ENCODE measurements around the gene AK9. TPM values are rescaled to one million over a fixed set of nuclear protein-coding genes. Genes with fewer than 3 reads are reported as not detected.
A peak's percentile ranks its signal among the peaks of the same experiment; 100 is the strongest.

Gene AK9
- total and polyA plus RNA-seq, 7 experiments from 2014 or later, result 5.8 to 19.5 (median 7.3) TPM

DNA sequence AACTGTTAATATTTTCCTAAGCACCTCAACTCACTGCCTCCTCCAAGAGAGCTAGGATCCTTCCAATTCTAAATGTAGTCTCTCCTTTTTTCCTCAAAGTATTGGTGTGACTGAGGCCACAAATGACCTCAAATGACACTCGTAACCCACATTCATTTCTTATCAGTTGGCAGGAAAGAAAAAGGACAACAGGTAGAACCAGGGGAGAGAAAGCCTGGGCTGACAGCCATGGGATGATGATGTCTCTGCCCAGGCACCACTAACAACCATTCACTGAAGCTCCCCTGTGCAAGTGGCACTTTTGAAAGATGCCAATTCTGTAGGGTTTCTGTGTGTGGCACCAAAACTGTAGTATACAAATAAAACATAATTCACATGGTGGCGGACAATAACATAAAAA, 215.4 kb downstream of the AK9 start:
- CTCF ChIA-PET, result no interaction called here
- Mint-ChIP-seq H3K27me3 (no peaks in the 10 kb centered on the region), H3K4me1 (peaks cover 44 to 86% (median 81%) of the 10 kb centered on the region in 7 donors), H3K4me3 (peak overlapping the region in 2 of 10 donors; percentile 42 to 97), H3K27ac (peak overlapping the region in 3 of 9 donors; percentile 21 to 47 (median 38)), H3K9me3 (peaks cover 0 to 1% (median 0%) of the 10 kb centered on the region in 11 donors), H3K36me3 (peaks cover 24 to 72% (median 59%) of the 10 kb centered on the region in 5 donors)
- Histone ChIP-seq H3K27ac (ENCODE audit: low read depth, low read length) (no peak overlapping the region), H3K36me3 (ENCODE audit: control insufficient read depth in 2 of 3, insufficient read depth in 3 of 3, low read length in 3 of 3) (peaks cover 6 to 69% (median 31%) of the 10 kb centered on the region in 3 experiments), H3K4me3 (ENCODE audit: low read length) (no peak overlapping the region), H3K9me3 (ENCODE audit: control insufficient read depth in 2 of 3, low read length in 3 of 3) (no peaks in the 10 kb centered on the region), H3K4me1 (ENCODE audit: control insufficient read depth in 2 of 2, insufficient read depth in 2 of 2, low read length in 2 of 2) (peaks cover 31 to 48% of the 10 kb centered on the region in 2 donors), H3K27me3 (ENCODE audit: control insufficient read depth in 2 of 2, insufficient read depth in 2 of 2, low read length in 2 of 2) (no peaks in the 10 kb centered on the region)
- ATAC-seq, result no peak
- intact Hi-C loops (cut with micrococcal nuclease), result no loop called here
- POLR2A ChIA-PET, result interaction anchor here (1.4 kb wide), 1 partner anchor 14 kb away, joined by 3 read pairs; no protein-coding TSS in a partner anchor
- no peak for DNase-seq

DNA sequence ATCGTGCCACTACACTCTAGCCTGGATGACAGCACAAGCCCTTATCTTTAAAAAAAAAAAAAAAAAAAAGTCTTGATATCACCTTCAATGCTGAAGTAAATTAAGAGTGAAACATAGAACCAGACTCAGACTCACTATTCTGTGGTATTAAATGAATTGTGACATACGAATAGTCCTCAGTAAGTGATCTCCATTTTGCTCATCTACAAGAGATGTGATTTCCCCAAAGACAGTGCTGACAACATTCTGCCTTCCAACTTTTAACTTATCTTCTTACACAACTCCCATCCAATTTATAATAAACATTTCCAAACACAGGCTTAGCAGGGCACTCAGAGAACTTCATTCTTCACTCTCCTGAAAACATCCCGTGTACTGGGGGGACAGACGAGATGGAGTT, 216.0 kb downstream of the AK9 start:
- ATAC-seq (no peak), DNase-seq (no peak)
- POLR2A ChIA-PET, result interaction anchor here (1.1 kb wide), 1 partner anchor 92 kb away, joined by 3 read pairs; no protein-coding TSS in a partner anchor
- Histone ChIP-seq H3K9me3 (ENCODE audit: control insufficient read depth in 2 of 3, low read length in 3 of 3) (no peaks in the 10 kb centered on the region), H3K36me3 (ENCODE audit: control insufficient read depth in 2 of 3, insufficient read depth in 3 of 3, low read length in 3 of 3) (peaks cover 12 to 74% (median 34%) of the 10 kb centered on the region in 3 experiments), H3K27ac (ENCODE audit: low read depth, low read length) (no peak overlapping the region), H3K4me1 (ENCODE audit: control insufficient read depth in 2 of 2, insufficient read depth in 2 of 2, low read length in 2 of 2) (peaks cover 24 to 42% of the 10 kb centered on the region in 2 donors), H3K4me3 (ENCODE audit: low read length) (no peak overlapping the region), H3K27me3 (ENCODE audit: control insufficient read depth in 2 of 2, insufficient read depth in 2 of 2, low read length in 2 of 2) (no peaks in the 10 kb centered on the region)
- Mint-ChIP-seq H3K27ac (peak overlapping the region in 4 of 9 donors; percentile 23 to 47 (median 42)), H3K4me1 (peaks cover 39 to 83% (median 76%) of the 10 kb centered on the region in 7 donors), H3K36me3 (peaks cover 24 to 70% (median 53%) of the 10 kb centered on the region in 5 donors), H3K9me3 (peaks cover 0 to 1% (median 0%) of the 10 kb centered on the region in 11 donors), H3K4me3 (no peak overlapping the region), H3K27me3 (no peaks in the 10 kb centered on the region)
- intact Hi-C loops (cut with micrococcal nuclease), result no loop called here
- CTCF ChIA-PET, result no interaction called here

GRCh38 chr6:109473120-109473519, 217.9 kb downstream of the AK9 start:
- Histone ChIP-seq H3K36me3 (ENCODE audit: control insufficient read depth in 2 of 3, insufficient read depth in 3 of 3, low read length in 3 of 3) (peaks cover 12 to 86% (median 40%) of the 10 kb centered on the region in 3 experiments), H3K27me3 (ENCODE audit: control insufficient read depth in 2 of 2, insufficient read depth in 2 of 2, low read length in 2 of 2) (no peaks in the 10 kb centered on the region), H3K9me3 (ENCODE audit: control insufficient read depth in 2 of 3, low read length in 3 of 3) (no peaks in the 10 kb centered on the region), H3K4me3 (ENCODE audit: low read length) (no peak overlapping the region), H3K4me1 (ENCODE audit: control insufficient read depth in 2 of 2, insufficient read depth in 2 of 2, low read length in 2 of 2) (peaks cover 6 to 28% of the 10 kb centered on the region in 2 donors), H3K27ac (ENCODE audit: low read depth, low read length) (no peak overlapping the region)
- Mint-ChIP-seq H3K9me3 (peaks cover 0 to 1% (median 0%) of the 10 kb centered on the region in 11 donors), H3K27ac (peak overlapping the region in 6 of 9 donors; percentile 5 to 83 (median 45)), H3K4me1 (peaks cover 30 to 85% (median 74%) of the 10 kb centered on the region in 7 donors), H3K27me3 (no peaks in the 10 kb centered on the region), H3K4me3 (peak overlapping the region in 2 of 10 donors; percentile 34 to 64), H3K36me3 (peaks cover 17 to 73% (median 53%) of the 10 kb centered on the region in 5 donors)
- ATAC-seq (no peak), DNase-seq (no peak)
- CTCF ChIA-PET, result no interaction called here
- POLR2A ChIA-PET, result interaction anchor here (0.7 kb wide), 1 partner anchor 13 kb away, joined by 3 read pairs; no protein-coding TSS in a partner anchor
- intact Hi-C loops (cut with micrococcal nuclease), result no loop called here

DNA sequence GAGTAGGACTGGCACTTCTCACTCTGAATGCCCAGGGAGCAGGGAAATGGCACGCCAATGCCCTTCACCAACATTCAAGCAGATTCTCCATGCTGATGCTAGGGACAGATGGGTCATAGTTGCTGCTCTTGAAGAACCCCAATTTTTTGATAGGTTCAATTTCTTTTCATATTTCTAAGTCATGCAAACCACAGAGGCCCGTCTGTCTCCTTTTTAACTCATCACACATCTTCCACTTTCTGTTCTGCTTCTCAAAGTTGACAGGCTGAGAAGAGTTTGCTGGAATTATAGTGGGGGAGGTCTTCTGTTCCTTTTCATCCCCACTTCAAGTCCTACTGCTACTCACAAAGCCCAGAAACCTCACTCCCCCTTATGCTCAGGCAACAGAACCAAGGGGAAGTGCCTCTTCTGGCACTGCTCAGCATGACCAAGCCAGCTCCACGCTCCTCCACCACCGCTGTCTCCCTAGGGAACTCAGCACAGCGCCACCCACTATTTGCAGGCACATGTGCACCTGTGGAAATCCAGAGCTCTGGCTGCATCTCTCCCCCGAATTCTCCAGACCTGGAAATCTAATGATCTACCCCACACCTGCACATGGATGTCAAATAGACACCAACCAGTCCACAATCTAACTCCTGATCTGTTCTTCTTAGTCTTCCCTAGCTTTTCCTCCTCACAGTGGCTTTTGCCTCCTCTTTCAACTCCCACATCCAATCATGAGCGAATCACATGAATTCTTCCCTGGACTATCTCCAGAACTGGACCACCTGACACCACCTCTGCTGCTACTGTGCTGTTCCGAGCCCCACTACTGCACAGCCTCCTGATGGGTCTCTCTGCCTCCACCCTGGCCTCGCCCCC, 218.6 kb downstream of the AK9 start:
- H3K4me1 Mint-ChIP-seq, result peaks cover 25 to 84% (median 71%) of the 10 kb centered on the region in 7 donors
- H3K9me3 ChIP-seq (ENCODE audit: control insufficient read depth in 2 of 3, low read length in 3 of 3), result no peaks in the 10 kb centered on the region
- POLR2A ChIA-PET, result interaction anchor here (0.7 kb wide), 1 partner anchor 13 kb away, joined by 3 read pairs; no protein-coding TSS in a partner anchor
- intact Hi-C loops (cut with micrococcal nuclease), result no loop called here
- DNase-seq, result no peak
- H3K27me3 Mint-ChIP-seq, result no peaks in the 10 kb centered on the region
- CTCF ChIA-PET, result no interaction called here
- H3K4me3 Mint-ChIP-seq, result peak overlapping the region in 2 of 10 donors; percentile 7 to 39
- no peak for ATAC-seq
- no peak overlapping the region for H3K27ac ChIP-seq (ENCODE audit: low read depth, low read length)
- H3K4me3 ChIP-seq (ENCODE audit: low read length), result no peak overlapping the region
- H3K27ac Mint-ChIP-seq, result peak overlapping the region in 8 of 9 donors; percentile 5 to 70 (median 53)
- H3K27me3 ChIP-seq (ENCODE audit: control insufficient read depth in 2 of 2, insufficient read depth in 2 of 2, low read length in 2 of 2), result no peaks in the 10 kb centered on the region
- peaks cover 0 to 1% (median 0%) of the 10 kb centered on the region in 11 donors for H3K9me3 Mint-ChIP-seq
- H3K36me3 Mint-ChIP-seq, result peaks cover 17 to 75% (median 58%) of the 10 kb centered on the region in 5 donors
- H3K4me1 ChIP-seq (ENCODE audit: control insufficient read depth in 2 of 2, insufficient read depth in 2 of 2, low read length in 2 of 2), result peaks cover 0 to 20% of the 10 kb centered on the region in 2 donors
- H3K36me3 ChIP-seq (ENCODE audit: control insufficient read depth in 2 of 3, insufficient read depth in 3 of 3, low read length in 3 of 3), result peaks cover 12 to 87% (median 44%) of the 10 kb centered on the region in 3 experiments

GRCh38 chr6:109471105-109471810, 219.7 kb downstream of the AK9 start:
- Histone ChIP-seq H3K4me1 (ENCODE audit: control insufficient read depth in 2 of 2, insufficient read depth in 2 of 2, low read length in 2 of 2) (peaks cover 0 to 9% of the 10 kb centered on the region in 2 donors), H3K27me3 (ENCODE audit: control insufficient read depth in 2 of 2, insufficient read depth in 2 of 2, low read length in 2 of 2) (no peaks in the 10 kb centered on the region), H3K9me3 (ENCODE audit: control insufficient read depth in 2 of 3, low read length in 3 of 3) (no peaks in the 10 kb centered on the region), H3K27ac (ENCODE audit: low read depth, low read length) (no peak overlapping the region), H3K4me3 (ENCODE audit: low read length) (no peak overlapping the region), H3K36me3 (ENCODE audit: control insufficient read depth in 2 of 3, insufficient read depth in 3 of 3, low read length in 3 of 3) (peaks cover 12 to 91% (median 49%) of the 10 kb centered on the region in 3 experiments)
- peak overlapping the region in 3 of 9 donors; percentile 19 to 69 (median 54) for H3K27ac Mint-ChIP-seq
- peaks cover 0 to 1% (median 0%) of the 10 kb centered on the region in 11 donors for H3K9me3 Mint-ChIP-seq
- DNase-seq (no peak), ATAC-seq (no peak)
- H3K27me3 Mint-ChIP-seq, result no peaks in the 10 kb centered on the region
- CTCF ChIA-PET, result no interaction called here
- POLR2A ChIA-PET, result no interaction called here
- intact Hi-C loops (cut with micrococcal nuclease), result no loop called here
- H3K4me1 Mint-ChIP-seq, result peaks cover 25 to 79% (median 62%) of the 10 kb centered on the region in 7 donors
- H3K36me3 Mint-ChIP-seq, result peaks cover 17 to 78% (median 57%) of the 10 kb centered on the region in 5 donors
- no peak overlapping the region for H3K4me3 Mint-ChIP-seq

DNA sequence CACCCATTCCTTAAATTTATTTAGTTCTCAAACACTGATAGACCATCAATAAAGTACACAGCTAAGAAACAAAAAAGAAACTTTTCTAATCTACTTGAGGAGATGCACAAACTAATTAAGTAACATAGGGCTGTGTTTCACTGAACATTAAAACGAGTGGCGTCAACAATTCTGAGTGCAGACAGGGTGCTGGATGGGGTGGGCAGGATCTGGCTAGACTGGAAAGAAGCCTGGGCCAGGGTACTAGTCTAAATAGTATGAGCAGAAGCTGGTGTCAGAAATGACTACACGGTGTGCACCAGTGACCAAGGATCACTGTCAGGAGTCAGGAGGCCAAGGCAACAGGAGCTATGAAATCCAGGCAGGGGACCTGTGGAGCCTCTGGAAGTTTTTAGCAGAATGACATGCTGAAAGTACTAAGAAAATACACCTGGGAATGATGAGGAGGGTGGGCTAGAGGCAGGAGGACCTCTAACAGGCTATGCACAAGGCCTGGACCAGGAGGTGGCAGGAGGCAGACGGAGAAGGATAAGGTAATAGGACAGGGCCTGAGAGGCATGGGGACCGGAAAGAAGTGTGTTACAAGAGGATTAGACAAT, 221.3 kb downstream of the AK9 start:
- ATAC-seq, result no peak
- Mint-ChIP-seq H3K9me3 (peaks cover 0 to 1% (median 0%) of the 10 kb centered on the region in 11 donors), H3K27me3 (no peaks in the 10 kb centered on the region), H3K36me3 (peaks cover 18 to 77% (median 48%) of the 10 kb centered on the region in 5 donors), H3K4me1 (peaks cover 20 to 79% (median 63%) of the 10 kb centered on the region in 7 donors), H3K27ac (peak overlapping the region in 8 of 9 donors; percentile 17 to 85 (median 58)), H3K4me3 (no peak overlapping the region)
- Histone ChIP-seq H3K4me3 (ENCODE audit: low read length) (no peak overlapping the region), H3K27me3 (ENCODE audit: control insufficient read depth in 2 of 2, insufficient read depth in 2 of 2, low read length in 2 of 2) (no peaks in the 10 kb centered on the region), H3K36me3 (ENCODE audit: control insufficient read depth in 2 of 3, insufficient read depth in 3 of 3, low read length in 3 of 3) (peaks cover 12 to 89% (median 41%) of the 10 kb centered on the region in 3 experiments), H3K4me1 (ENCODE audit: control insufficient read depth in 2 of 2, insufficient read depth in 2 of 2, low read length in 2 of 2) (peaks cover 0 to 8% of the 10 kb centered on the region in 2 donors), H3K27ac (ENCODE audit: low read depth, low read length) (no peak overlapping the region), H3K9me3 (ENCODE audit: control insufficient read depth in 2 of 3, low read length in 3 of 3) (no peaks in the 10 kb centered on the region)
- intact Hi-C loops (cut with micrococcal nuclease), result no loop called here
- CTCF ChIA-PET, result interaction anchor here (0.9 kb wide), 1 partner anchor 80 kb away, joined by 3 read pairs; no protein-coding TSS in a partner anchor
- DNase-seq, result no peak
- POLR2A ChIA-PET, result interaction anchor here (0.8 to 1.5 kb wide), 3 partner anchors 11 to 87 kb away, joined by 5 to 6 read pairs (median 5); partner anchors contain the start of gene CD164

Data from naive thymus-derived CD4-positive, alpha-beta T cell (primary cell).